Trophoblast cell (in vitro differentiated cells and primary cell): ENCODE results near the gene TREML4.

Experiments used
- DNase-seq, 2 donors: peaks; one replicate each; pipeline ENCODE4 v3.0.0-alpha.2; 2016
- H2AFZ ChIP-seq: 2 replicates; pipeline ENCODE4 v1.6.1; 2013; ENCODE audit warnings: low read length, moderate library complexity, mild to moderate bottlenecking; ENCODE audit not compliant: insufficient read depth, poor library complexity
- H2AK5ac ChIP-seq: 2 replicates; pipeline ENCODE4 v1.6.1; 2013; ENCODE audit warnings: mild to moderate bottlenecking, low read length
- H2BK120ac ChIP-seq: 2 replicates; pipeline ENCODE4 v1.6.1; 2013; ENCODE audit warnings: low read length, mild to moderate bottlenecking, moderate library complexity; ENCODE audit not compliant: insufficient read depth, poor library complexity
- H2BK12ac ChIP-seq: 2 replicates; pipeline ENCODE4 v1.6.1; 2013; ENCODE audit warnings: mild to moderate bottlenecking, low read length, moderate library complexity
- H2BK5ac ChIP-seq: 2 replicates; pipeline ENCODE4 v1.6.1; 2013; ENCODE audit warnings: low read length, low read depth, moderate library complexity, mild to moderate bottlenecking; ENCODE audit not compliant: poor library complexity
- H3K14ac ChIP-seq: 2 replicates; pipeline ENCODE4 v1.6.1; 2013; ENCODE audit warnings: mild to moderate bottlenecking, low read length
- H3K18ac ChIP-seq: 2 replicates; pipeline ENCODE4 v1.6.1; 2013; ENCODE audit warnings: mild to moderate bottlenecking, low read length
- H3K23ac ChIP-seq: 2 replicates; pipeline ENCODE4 v1.6.1; 2013; ENCODE audit warnings: low read length
- H3K27ac ChIP-seq: 2 replicates; pipeline ENCODE4 v1.5.1; 2013; ENCODE audit warnings: low read depth, mild to moderate bottlenecking, inconsistent platforms, low read length, moderate library complexity
- H3K27me3 ChIP-seq: 2 replicates; pipeline ENCODE4 v1.6.1; 2013; ENCODE audit warnings: inconsistent platforms, mild to moderate bottlenecking, low read length, moderate library complexity; ENCODE audit not compliant: insufficient read depth
- H3K36me3 ChIP-seq, 2 experiments: 1 replicate in 1 of 2; 2 replicates in 1 of 2; pipeline ENCODE4 v1.6.1; 2013; ENCODE audit warnings: low read length in 2 of 2, mild to moderate bottlenecking in 2 of 2, moderate library complexity in 1 of 2; ENCODE audit not compliant: insufficient read depth in 2 of 2, control insufficient read depth in 1 of 2
- H3K4ac ChIP-seq: 2 replicates; pipeline ENCODE4 v1.6.1; 2013; ENCODE audit warnings: low read depth, mild to moderate bottlenecking, low read length, moderate library complexity
- H3K4me1 ChIP-seq, 2 experiments: 1 replicate in 1 of 2; 2 replicates in 1 of 2; pipeline ENCODE4 v1.6.1; 2013; ENCODE audit warnings: low read length in 2 of 2, mild to moderate bottlenecking in 2 of 2, moderate library complexity in 1 of 2; ENCODE audit not compliant: insufficient read depth in 2 of 2, control insufficient read depth in 1 of 2
- H3K4me2 ChIP-seq: 2 replicates; pipeline ENCODE4 v1.6.1; 2013; ENCODE audit warnings: inconsistent platforms, mild to moderate bottlenecking, low read length, moderate library complexity
- H3K4me3 ChIP-seq: 2 replicates; pipeline ENCODE4 v1.5.1; 2013; ENCODE audit warnings: mild to moderate bottlenecking, low read depth, low read length, inconsistent platforms
- H3K79me1 ChIP-seq: one replicate; pipeline ENCODE4 v1.6.1; 2013; ENCODE audit warnings: low read length
- H3K79me2 ChIP-seq: 2 replicates; pipeline ENCODE4 v1.6.1; 2013; ENCODE audit warnings: low read length, mild to moderate bottlenecking; ENCODE audit not compliant: control insufficient read depth, insufficient read depth, poor library complexity
- H3K9ac ChIP-seq: 2 replicates; pipeline ENCODE4 v1.6.1; 2013; ENCODE audit warnings: mild to moderate bottlenecking, low read length
- H3K9me3 ChIP-seq: 2 replicates; pipeline ENCODE4 v1.6.1; 2013; ENCODE audit warnings: low read depth, mild to moderate bottlenecking, control low read depth, inconsistent platforms, low read length; ENCODE audit not compliant: insufficient read depth
- H4K12ac ChIP-seq: 2 replicates; pipeline ENCODE4 v1.6.1; 2013; ENCODE audit warnings: low read depth, mild to moderate bottlenecking, low read length, moderate library complexity
- H4K8ac ChIP-seq: 2 replicates; pipeline ENCODE4 v1.6.1; 2013; ENCODE audit warnings: low read depth, mild to moderate bottlenecking, low read length, moderate library complexity
- H4K91ac ChIP-seq: one replicate; pipeline ENCODE4 v1.6.1; 2013; ENCODE audit warnings: low read depth, mild to moderate bottlenecking, low read length, moderate library complexity
- WGBS: extraction: QIAGEN DNeasy Blood & Tissue Kit; methylation state at CpG from one replicate; pipeline ENCODE4 v1.1.7; 2013; ENCODE audit warnings: missing lambda C conversion rate; ENCODE audit not compliant: insufficient read length, insufficient coverage; ENCODE audit errors: extremely low coverage; 5-methylcytosine and 5-hydroxymethylcytosine counted together

Gene TREML4

GRCh38 chr6:41200296-41200900 lies 27.8 kb upstream of the TREML4 start:
- Histone ChIP-seq H4K8ac (no peak overlapping the region), H4K12ac (no peak overlapping the region), H3K18ac (no peak overlapping the region), H2BK120ac (no peak overlapping the region), H3K9ac (no peak overlapping the region), H2AK5ac (no peak overlapping the region), H3K27ac (peak overlapping the region; percentile 9), H3K9me3 (peaks cover 2% of the 10 kb centered on the region), H3K36me3 (no peaks in the 10 kb centered on the region), H3K4me1 (peaks cover 0 to 4% of the 10 kb centered on the region in 2 experiments), H4K91ac (no peak overlapping the region), H2BK5ac (no peak overlapping the region), H3K27me3 (no peaks in the 10 kb centered on the region), H2AFZ (no peak overlapping the region), H3K79me1 (no peaks in the 10 kb centered on the region), H3K4me2 (no peak overlapping the region), H2BK12ac (no peak overlapping the region), H3K4ac (no peak overlapping the region), H3K23ac (no peak overlapping the region), H3K4me3 (no peak overlapping the region), H3K14ac (no peak overlapping the region), H3K79me2 (no peaks in the 10 kb centered on the region)
- DNase-seq: no peak
- WGBS: no CpG with 5 or more reads among the region's 2 CpGs

- Histone ChIP-seq H2BK5ac (no peak within 1 kb of the TSS), H3K9me3 (peaks cover 2% of the 10 kb centered on the region), H4K8ac (no peak within 1 kb of the TSS), H2BK120ac (no peak within 1 kb of the TSS), H3K36me3 (no peaks in the 10 kb centered on the region), H3K27me3 (no peaks in the 10 kb centered on the region), H4K12ac (no peak within 1 kb of the TSS), H3K4me3 (no peak within 1 kb of the TSS), H3K9ac (no peak within 1 kb of the TSS), H3K4me1 (peaks cover 0 to 4% of the 10 kb centered on the region in 2 experiments), H3K4me2 (no peak within 1 kb of the TSS), H2AFZ (no peak within 1 kb of the TSS), H3K4ac (no peak within 1 kb of the TSS), H3K79me1 (no peaks in the 10 kb centered on the region), H3K79me2 (no peaks in the 10 kb centered on the region), H3K23ac (no peak within 1 kb of the TSS), H4K91ac (peak within 1 kb of the TSS; percentile 42), H3K14ac (no peak within 1 kb of the TSS), H3K27ac (peak within 1 kb of the TSS; percentile 9), H3K18ac (no peak within 1 kb of the TSS), H2BK12ac (no peak within 1 kb of the TSS), H2AK5ac (no peak within 1 kb of the TSS)
- no peak for DNase-seq
- WGBS: no CpG with 5 or more reads among the region's 12 CpGs
Measured at GRCh38 chr6:41200901-41201763, 27.0 kb upstream of the TREML4 start, which contains the start of gene TREML2. Gene TREML2, minus strand, starts transcription at chr6:41201149. Its CDS starts 141 bp downstream, at chr6:41201008.

GRCh38 chr6:41201764-41202173 lies 26.4 kb upstream of the TREML4 start:
- Histone ChIP-seq H3K27ac (no peak overlapping the region), H3K14ac (no peak overlapping the region), H3K4me2 (no peak overlapping the region), H2BK12ac (no peak overlapping the region), H4K12ac (no peak overlapping the region), H2AFZ (no peak overlapping the region), H2BK5ac (no peak overlapping the region), H3K79me2 (no peaks in the 10 kb centered on the region), H3K9ac (no peak overlapping the region), H3K4me1 (peaks cover 0 to 4% of the 10 kb centered on the region in 2 experiments), H2BK120ac (no peak overlapping the region), H3K4ac (no peak overlapping the region), H4K91ac (no peak overlapping the region), H2AK5ac (no peak overlapping the region), H4K8ac (no peak overlapping the region), H3K9me3 (peaks cover 2% of the 10 kb centered on the region), H3K27me3 (no peaks in the 10 kb centered on the region), H3K36me3 (no peaks in the 10 kb centered on the region), H3K79me1 (no peaks in the 10 kb centered on the region), H3K18ac (no peak overlapping the region), H3K4me3 (no peak overlapping the region), H3K23ac (no peak overlapping the region)
- no peak for DNase-seq
- WGBS: no CpG with 5 or more reads among the region's 8 CpGs

- no peak overlapping the region for H3K14ac ChIP-seq
- H3K4me2 ChIP-seq: no peak overlapping the region
- no peak overlapping the region for H3K27ac ChIP-seq
- no peak overlapping the region for H3K4ac ChIP-seq
- H3K9ac ChIP-seq: no peak overlapping the region
- H3K36me3 ChIP-seq: no peaks in the 10 kb centered on the region
- no peak overlapping the region for H4K12ac ChIP-seq
- no peak overlapping the region for H2BK120ac ChIP-seq
- H3K27me3 ChIP-seq: no peaks in the 10 kb centered on the region
- no peak overlapping the region for H2BK5ac ChIP-seq
- H2AK5ac ChIP-seq: no peak overlapping the region
- peak in 1 of 2 donors; percentile 58 for DNase-seq
- no CpG with 5 or more reads among the region's 1 CpG for WGBS
- no peak overlapping the region for H2BK12ac ChIP-seq
- H3K4me3 ChIP-seq: no peak overlapping the region
- no peak overlapping the region for H3K23ac ChIP-seq
- H4K91ac ChIP-seq: no peak overlapping the region
- peaks cover 0 to 4% of the 10 kb centered on the region in 2 experiments for H3K4me1 ChIP-seq
- no peak overlapping the region for H4K8ac ChIP-seq
- peaks cover 2% of the 10 kb centered on the region for H3K9me3 ChIP-seq
- H3K79me2 ChIP-seq: no peaks in the 10 kb centered on the region
- no peak overlapping the region for H3K18ac ChIP-seq
- H2AFZ ChIP-seq: no peak overlapping the region
- H3K79me1 ChIP-seq: no peaks in the 10 kb centered on the region
Measured at GRCh38 chr6:41204156-41204555, 24.0 kb upstream of the TREML4 start.
